Stimulated activated CD4-positive, alpha-beta T cell treated with anti-CD3 and anti-CD28 coated beads, Interleukin-2, amount 100 ng/mL, for 24 hours (primary cell): Measurements from ENCODE around the gene GXYLT1.
"Not testable (repeated sequence)": the region's sequence is repeated elsewhere in the genome, so short reads cannot be mapped to it uniquely, and the experiment has no call there.

Source experiments
- DNase-seq, 2 donors: peaks; one replicate each; pipeline ENCODE4 v3.0.0-alpha.2; 2020

Gene GXYLT1

DNA sequence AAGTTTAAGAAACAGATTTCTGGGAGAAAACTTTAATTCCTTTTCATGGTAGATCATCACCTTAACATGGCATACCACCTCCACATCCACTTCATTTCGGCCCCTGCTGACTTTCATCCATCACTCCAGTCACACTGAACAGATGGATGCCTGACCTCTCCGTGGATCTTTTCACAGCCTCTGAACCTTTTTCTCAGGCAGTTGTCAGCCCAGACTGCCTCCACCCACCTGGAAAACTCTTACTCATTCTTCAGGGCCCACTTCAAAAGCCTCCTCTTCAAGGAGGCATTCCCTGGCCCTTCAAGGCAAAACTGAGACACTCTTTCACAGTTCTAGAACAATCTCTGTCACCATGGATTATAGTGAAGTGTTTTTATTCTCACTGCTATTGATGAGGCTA, 52.9 kb downstream of the GXYLT1 start:
- DNase-seq, result no peak

DNA sequence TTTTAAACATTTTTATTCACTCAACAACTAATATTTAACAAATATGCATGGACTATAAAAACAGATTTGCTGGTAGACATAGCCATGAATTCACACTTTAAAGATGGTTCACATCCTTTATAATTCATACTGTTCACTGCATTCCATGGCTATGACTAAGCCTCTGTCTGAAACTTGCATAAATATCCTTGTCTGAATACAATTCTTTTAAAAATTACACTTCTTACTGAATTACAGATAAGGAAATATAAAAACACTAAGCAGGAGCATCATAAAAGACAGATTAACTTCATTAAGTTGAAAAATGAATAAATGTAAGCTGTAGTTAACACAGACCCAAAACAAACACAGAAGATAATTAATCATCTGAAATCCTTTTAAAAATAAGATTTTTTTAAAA, 53.8 kb downstream of the GXYLT1 start:
- DNase-seq, result no peak

DNA sequence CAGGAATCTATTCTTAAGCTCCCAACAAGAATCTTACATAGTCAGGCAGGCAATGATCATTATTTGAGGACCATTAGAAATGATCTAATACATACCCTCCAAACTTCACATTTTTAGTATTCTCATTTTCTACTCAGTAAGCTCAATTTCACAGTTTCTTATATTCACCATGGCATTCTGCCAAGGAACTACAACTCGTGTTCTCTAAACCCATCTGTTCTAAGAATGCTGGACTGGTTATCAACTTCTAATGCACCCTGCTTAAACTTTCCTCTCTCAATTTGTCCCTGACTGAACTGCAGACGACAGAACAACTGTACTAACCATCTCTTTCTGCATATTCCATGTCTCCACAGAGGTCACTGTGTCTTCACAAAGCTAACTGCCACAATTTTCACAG, 58.6 kb downstream of the GXYLT1 start:
- DNase-seq, result no peak

DNA sequence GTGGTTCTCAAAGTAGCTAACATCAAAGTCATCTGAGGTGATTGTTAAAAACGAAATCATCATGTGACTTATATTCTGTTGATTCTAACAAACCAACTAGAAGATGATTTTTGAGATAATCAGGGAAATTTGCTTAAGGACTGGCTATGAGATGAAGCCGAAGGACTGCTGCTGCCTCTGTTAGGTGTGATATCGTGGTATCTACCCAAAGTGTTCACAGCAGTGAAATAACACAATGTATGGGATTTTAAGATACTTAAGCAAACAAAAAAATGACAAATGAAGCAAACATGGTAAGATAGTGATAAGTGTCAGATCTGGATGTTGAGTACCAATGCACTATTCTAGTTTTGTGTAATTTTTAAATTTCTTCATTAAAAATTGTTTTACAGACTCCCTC, 59.1 kb downstream of the GXYLT1 start:
- DNase-seq, result no peak

DNA sequence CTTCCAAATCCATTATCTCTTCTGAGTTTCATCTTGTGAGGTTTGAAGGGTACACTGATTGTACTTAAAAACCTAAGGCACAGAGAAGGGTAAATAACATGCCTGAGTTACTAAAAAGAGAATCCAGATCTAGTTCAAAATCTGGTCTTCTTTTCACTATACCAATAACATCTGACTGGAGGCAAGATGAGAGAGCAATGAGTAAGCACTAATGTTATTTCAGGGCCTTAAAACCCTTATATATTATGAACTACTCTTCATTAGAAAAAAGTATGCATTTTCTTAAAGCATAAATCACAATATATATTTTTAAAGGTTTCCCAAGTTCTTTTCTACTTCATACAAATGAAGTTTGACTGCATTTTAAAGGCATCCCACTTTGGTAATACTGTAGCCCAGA, 60.2 kb downstream of the GXYLT1 start:
- DNase-seq, result no peak

DNA sequence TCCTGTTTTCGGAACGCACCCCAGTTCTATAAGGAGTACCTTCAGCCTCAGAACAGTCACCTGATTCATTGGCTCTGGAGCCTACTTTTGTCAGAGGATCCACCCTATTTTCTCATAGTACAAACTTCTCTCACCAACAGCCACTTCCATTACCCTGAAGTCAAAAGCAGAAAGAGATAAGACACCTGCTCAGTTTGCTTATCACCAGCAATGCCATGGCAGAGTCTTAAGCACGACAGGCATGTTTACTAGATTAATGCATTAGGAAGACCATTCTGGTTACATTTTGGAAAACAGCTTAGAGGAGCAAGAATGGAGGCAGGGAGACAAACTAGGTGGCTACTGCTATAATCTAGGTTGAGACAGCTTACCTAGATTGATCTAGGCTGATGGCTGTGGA, 67.7 kb downstream of the GXYLT1 start:
- no peak for DNase-seq

DNA sequence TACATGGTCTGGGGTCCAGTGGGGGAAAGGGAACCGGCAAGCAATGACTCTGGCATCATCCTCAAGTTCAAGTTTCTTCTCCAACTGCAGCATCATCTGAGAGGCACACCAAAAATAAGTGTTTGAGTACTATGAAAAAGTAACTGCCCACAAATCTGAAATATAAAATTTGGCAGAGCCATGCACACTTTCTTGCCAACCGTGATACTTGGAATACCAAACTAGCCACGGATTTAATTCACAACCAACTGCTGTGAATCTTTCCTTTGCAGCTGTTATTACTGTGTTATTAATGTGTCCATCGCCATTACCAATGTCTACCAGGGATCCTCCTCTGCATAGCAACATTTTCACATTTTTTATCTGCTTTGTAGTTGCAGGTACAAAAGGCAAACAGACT, 74.6 kb downstream of the GXYLT1 start:
- DNase-seq, result no peak

DNA sequence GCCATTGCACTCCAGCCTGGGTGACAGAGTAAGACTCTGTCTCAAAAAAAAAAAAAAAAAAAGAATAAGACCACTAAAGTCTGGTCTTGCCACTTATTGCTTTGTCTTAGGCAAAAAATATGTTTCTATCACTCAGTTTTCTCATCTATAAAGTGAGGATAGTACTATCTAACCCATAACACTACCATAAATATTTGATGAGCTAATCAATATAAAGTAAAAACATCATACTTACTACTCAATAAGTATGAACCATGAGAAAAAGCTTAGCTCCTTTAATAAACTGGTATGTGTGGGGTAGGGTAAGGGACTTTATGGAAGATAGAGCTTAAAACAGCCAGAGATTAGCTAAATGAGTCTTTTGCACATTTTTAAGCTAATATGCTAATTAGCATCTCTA, 85.5 kb downstream of the GXYLT1 start:
- DNase-seq, result no peak

DNA sequence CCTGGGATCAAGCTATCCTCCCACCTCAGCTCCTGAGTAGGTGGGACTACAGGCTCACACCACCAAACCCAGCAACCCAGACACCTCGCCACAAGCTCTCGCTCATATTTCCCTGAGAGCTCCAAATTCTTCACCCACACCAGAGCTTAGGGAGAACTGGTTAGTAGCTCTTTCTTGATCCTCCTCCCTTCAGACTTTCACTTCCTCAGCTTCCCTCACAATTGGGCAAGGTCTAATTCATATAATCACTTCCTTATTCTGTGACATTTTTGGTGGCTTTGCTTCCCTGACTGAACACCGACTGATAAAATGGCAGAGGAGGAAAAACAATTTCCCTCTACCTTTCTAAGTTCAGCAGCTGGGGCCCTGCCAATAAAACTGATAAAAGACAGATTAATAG, 88.5 kb downstream of the GXYLT1 start:
- DNase-seq, result no peak

DNA sequence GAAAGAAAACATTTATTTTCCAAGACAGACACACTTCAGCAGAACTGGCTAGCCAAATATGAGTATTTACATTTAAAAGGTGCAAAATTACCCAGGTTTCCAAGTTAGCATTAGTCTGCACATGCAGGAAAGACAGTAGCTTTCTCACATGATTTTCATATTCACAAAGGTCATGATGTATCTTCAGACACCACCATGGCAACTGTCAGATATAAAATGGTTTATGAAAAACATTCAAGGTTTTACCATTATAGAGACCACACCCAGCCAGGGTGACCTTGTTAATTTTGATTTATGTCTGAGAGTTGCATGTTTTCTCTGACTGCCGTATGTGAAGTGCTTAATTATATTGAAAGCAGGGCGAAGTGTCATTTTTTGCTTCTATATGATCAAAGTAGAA, 91.2 kb downstream of the GXYLT1 start:
- DNase-seq, result no peak

DNA sequence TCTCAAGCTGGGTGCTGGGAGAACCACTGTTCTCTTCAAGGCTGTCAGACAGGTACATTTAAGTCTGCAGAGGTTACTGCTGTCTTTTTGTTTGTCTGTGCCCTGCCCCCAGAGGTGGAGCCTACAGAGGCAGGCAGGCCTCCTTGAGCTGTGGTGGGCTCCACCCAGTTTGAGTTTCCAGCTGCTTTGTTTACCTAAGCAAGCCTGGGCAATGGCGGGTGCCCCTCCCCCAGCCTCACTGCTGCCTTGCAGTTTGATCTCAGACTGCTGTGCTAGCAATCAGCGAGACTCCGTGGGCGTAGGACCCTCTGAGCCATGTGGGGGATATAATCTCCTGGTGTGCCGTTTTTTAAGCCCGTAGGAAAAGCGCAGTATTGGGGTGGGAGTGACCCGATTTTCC, 95.7 kb downstream of the GXYLT1 start:
- not testable (repeated sequence) for DNase-seq

DNA sequence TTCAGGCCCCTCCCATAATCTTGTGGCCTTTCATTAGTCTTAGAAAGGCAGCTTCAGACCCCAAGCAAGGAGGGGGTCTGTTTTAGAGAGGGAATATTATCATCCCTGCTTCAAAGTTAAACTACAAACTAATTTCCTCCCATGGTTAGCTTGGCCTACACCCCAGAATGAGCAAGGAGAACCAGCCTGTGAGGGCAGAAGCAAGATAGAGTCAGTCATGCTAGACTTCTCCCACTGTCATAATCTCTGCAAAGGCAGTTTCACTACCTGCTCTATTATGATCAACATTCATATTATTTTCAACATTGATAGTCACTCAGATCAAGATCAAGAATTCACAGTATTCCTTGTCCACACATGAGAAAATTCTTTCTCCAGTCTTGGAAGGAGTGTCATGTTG, 105.1 kb downstream of the GXYLT1 start:
- no peak for DNase-seq

DNA sequence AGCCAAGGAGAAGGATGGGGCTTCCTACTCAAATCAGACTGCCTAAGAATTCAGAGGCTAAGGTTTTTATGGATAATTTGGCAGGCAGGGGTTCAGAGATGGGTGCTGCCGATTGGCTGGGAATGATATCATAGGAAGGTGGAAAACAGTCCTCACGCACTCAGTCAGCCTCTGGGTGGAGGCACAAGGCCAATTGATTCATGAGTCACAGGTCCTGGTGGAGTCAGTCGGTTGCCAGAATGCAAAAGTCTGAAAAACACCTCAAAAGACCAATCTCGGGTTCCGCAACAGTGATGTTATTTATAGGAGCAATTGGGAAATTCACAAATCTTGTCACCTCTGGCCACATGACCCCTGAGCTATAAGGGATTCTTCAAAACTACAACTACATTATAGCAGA, 105.5 kb downstream of the GXYLT1 start:
- no peak for DNase-seq

DNA sequence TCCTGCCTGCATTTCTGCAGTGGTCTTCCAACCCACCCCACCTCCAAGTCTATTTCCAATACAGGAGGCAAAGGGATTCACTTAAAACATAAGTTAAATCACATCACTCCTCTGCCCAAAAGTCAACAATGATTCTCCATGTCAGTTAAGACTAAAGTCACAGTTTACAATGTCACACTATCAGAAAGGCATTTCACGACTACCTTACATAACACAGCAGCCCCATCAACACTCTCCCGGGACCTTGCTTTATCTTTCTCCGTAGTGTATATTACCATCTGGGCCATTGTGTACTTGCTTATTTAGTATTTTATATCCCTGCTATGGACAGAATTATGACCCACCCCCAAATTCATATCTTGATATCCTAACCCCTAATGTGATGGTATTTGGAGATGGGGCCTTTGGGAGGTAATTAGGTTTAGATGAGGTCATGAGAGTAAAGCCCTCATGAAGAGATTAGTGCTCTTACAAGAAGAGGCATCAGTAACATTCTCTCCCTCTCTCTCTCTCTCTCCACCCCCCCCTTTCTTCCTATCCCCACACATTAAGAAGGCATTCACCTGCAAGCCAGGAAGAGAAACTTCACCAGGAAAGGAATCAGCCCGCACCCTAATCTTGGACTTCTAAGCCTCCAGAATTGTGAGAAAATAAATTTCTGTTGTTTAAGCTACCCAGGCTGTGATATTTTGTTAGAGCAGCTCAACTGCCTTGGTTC, 112.7 kb downstream of the GXYLT1 start:
- no peak for DNase-seq
